K562 (cell line): ENCODE results near the gene DDIT3. TPM values are rescaled to one million over a fixed set of nuclear protein-coding genes. Genes with fewer than 3 reads are reported as not detected.

ENCODE experiments used
- ARID2 ChIP-seq: fragments of 450-650 bp; IDR thresholded peaks from 2 replicates; pipeline ENCODE4 v1.6.1; 2017; ENCODE audit warnings: antibody characterized with exemption, mild to moderate bottlenecking
- ASH1L ChIP-seq: fragments of 450-650 bp; IDR thresholded peaks from 2 replicates; pipeline ENCODE4 v1.6.1; 2018; ENCODE audit warnings: borderline replicate concordance, mild to moderate bottlenecking, low read depth; ENCODE audit not compliant: partially characterized antibody
- BCOR ChIP-seq: fragments of 450-650 bp; IDR thresholded peaks from 2 replicates; pipeline ENCODE4 v1.6.1; 2016
- BRD4 ChIP-seq: fragments of 200-600 bp; sonication (generic); IDR thresholded peaks from 2 replicates; pipeline ENCODE4 v1.6.1; 2017; ENCODE audit warnings: inconsistent platforms
- BRF1 ChIP-seq: IDR thresholded peaks from 3 replicates; pipeline ENCODE4 v1.6.1; 2011; ENCODE audit warnings: borderline replicate concordance, mild to moderate bottlenecking; ENCODE audit not compliant: insufficient read length; ENCODE audit errors: extremely low read depth
- CREB5 ChIP-seq: fragments of 250-450 bp; sonication (Bioruptor Pico); IDR thresholded peaks from 2 replicates; pipeline ENCODE4 v1.5.0; 2020; ENCODE audit warnings: mild to moderate bottlenecking
- ELF2 ChIP-seq: fragments of 250-450 bp; sonication (Bioruptor Pico); IDR thresholded peaks from 2 replicates; pipeline ENCODE4 v1.5.0; 2021; ENCODE audit warnings: mild to moderate bottlenecking
- EP300 ChIP-seq: IDR thresholded peaks from 2 replicates; pipeline ENCODE4 v1.6.1; 2012; ENCODE audit warnings: low read length, improper control_type of control experiment
- GABPB2 ChIP-seq: fragments of 250-450 bp; sonication (Bioruptor Pico); conservative IDR thresholded peaks from 2 replicates; pipeline ENCODE4 v1.5.1; 2021; ENCODE audit warnings: mild to moderate bottlenecking
- MEF2A ChIP-seq: IDR thresholded peaks from 2 replicates; pipeline ENCODE4 v1.6.1; 2011; ENCODE audit warnings: low read depth, mild to moderate bottlenecking, low read length, moderate library complexity; ENCODE audit not compliant: control insufficient read depth
- PBX2 ChIP-seq, 2 experiments: IDR thresholded peaks in 1 of 2; conservative IDR thresholded peaks in 1 of 2; 2 replicates each; pipeline ENCODE4 v1.6.1; 2016; ENCODE audit warnings: low read depth in 2 of 2, mild to moderate bottlenecking in 1 of 2, missing compliant biosample characterization in 1 of 2, missing genetic modification characterization in 1 of 2, moderate library complexity in 1 of 2
- PCBP2 ChIP-seq: fragments of 200-400 bp; formaldehyde crosslinking; IDR thresholded peaks from 2 replicates; pipeline ENCODE4 v1.6.1; 2018; ENCODE audit warnings: low read length, low read depth, mild to moderate bottlenecking, moderate library complexity; ENCODE audit not compliant: poor library complexity, severe bottlenecking
- PKNOX1 ChIP-seq: fragments of 450-650 bp; IDR thresholded peaks from 2 replicates; pipeline ENCODE4 v1.6.1; 2016
- TRIM25 ChIP-seq: fragments of 450-650 bp; IDR thresholded peaks from 2 replicates; pipeline ENCODE4 v1.7.0; 2016; ENCODE audit warnings: borderline replicate concordance
- USF2 ChIP-seq: sonication (generic); formaldehyde crosslinking; IDR thresholded peaks from 2 replicates; pipeline ENCODE4 v1.5.0; 2020; ENCODE audit warnings: missing genetic modification reagents
- XRCC3 ChIP-seq: fragments of 450-650 bp; IDR thresholded peaks from 2 replicates; pipeline ENCODE4 v1.6.1; 2017; ENCODE audit warnings: mild to moderate bottlenecking, moderate library complexity
- ZBTB7A ChIP-seq: IDR thresholded peaks from 2 replicates; pipeline ENCODE4 v1.6.1; 2011; ENCODE audit warnings: low read depth, mild to moderate bottlenecking, low read length, moderate library complexity, borderline replicate concordance; ENCODE audit not compliant: control insufficient read depth
- ZC3H4 ChIP-seq: sonication (generic); formaldehyde crosslinking; IDR thresholded peaks from 2 replicates; pipeline ENCODE4 v1.9.0; 2021; ENCODE audit warnings: missing genetic modification reagents, borderline replicate concordance
- ZFP30 ChIP-seq: fragments of 250-450 bp; sonication (Bioruptor Pico); IDR thresholded peaks from 2 replicates; pipeline ENCODE4 v1.8.0; 2022; ENCODE audit warnings: moderate library complexity, mild to moderate bottlenecking, inconsistent platforms, borderline replicate concordance
- ZKSCAN8 ChIP-seq: fragments of 200-800 bp; sonication (Bioruptor generic); IDR thresholded peaks from 2 replicates; pipeline ENCODE4 v1.6.1; 2016; ENCODE audit warnings: missing genetic modification characterization, missing compliant biosample characterization
- ZNF444 ChIP-seq: fragments of 250-450 bp; sonication (Bioruptor Pico); IDR thresholded peaks from 2 replicates; pipeline ENCODE4 v1.4.0; 2020; ENCODE audit warnings: mild to moderate bottlenecking, moderate library complexity
- polyA plus RNA-seq, 8 experiments: library from polyadenylated mRNA; depleted of rRNA in 4 of 8; stranded (reverse) in 5 of 8; unstranded in 3 of 8; fragments of >200 nt; fragmentation: Nextera tagmentation in 2 of 8; fragmentation: Illumina TruSeq in 1 of 8; extraction: Ambion mirVana in 2 of 8; extraction: Trizol in 1 of 8; gene quantifications; 2 replicates each; pipeline versions ENCODE4 v1.2.1 to v1.2.3, GENCODE V29; 2011 to 2014; ENCODE audit warnings: inconsistent platforms in 1 of 8, missing spikeins in 1 of 8
- total RNA-seq, 7 experiments: library from RNA; depleted of rRNA in 6 of 7; stranded (reverse); fragments of >200 nt in 6 of 7; fragmentation: Illumina TruSeq in 2 of 7; extraction: Trizol in 2 of 7; gene quantifications; 2 replicates each; pipeline versions ENCODE4 v1.2.1 to v1.2.3, GENCODE V29; 2011 to 2021; ENCODE audit warnings: low replicate concordance in 1 of 7

DDIT3 gene
- total and polyA plus RNA-seq, 9 of the 15 experiments (the other 6 are each of a cell fraction or from before 2014, with no cell fraction given), result 59.1 to 272 (median 89.9) TPM

GRCh38 chr12:57545809-57546437, 25.6 kb upstream of the DDIT3 start (continued):
- TF ChIP-seq ZKSCAN8 (no peak), EP300 (no peak), PKNOX1 (peak; percentile 70), USF2 (CRISPR knock-in tag) (no peak), BRD4 (no peak), BCOR (no peak), ZBTB7A (no peak), XRCC3 (no peak), MEF2A (no peak), GABPB2 (CRISPR knock-in tag) (no peak), PCBP2 (no peak), ELF2 (CRISPR knock-in tag) (no peak), CREB5 (CRISPR knock-in tag) (no peak), PBX2 (CRISPR knock-in tag; IDR thresholded peaks at IDR 0.05; ENCODE audit: low read depth) (no peak), PBX2 (tag; conservative IDR thresholded peaks at IDR 0.05; ENCODE audit: low read depth) (no peak), BRF1 (no peak), ASH1L (no peak), TRIM25 (no peak), ZNF444 (no peak), ARID2 (no peak), ZFP30 (CRISPR knock-in tag) (no peak), ZC3H4 (peak; percentile 82; the same call in 1 of the 2 replicates)
